Loucy (cell line): Measurements from ENCODE around the gene GIMAP7.

Source experiments
- H2AFZ ChIP-seq: fragments of 200-600 bp; sonication (generic); 2 replicates; pipeline ENCODE4 v1.6.0; 2016; ENCODE audit warnings: antibody characterized with exemption, mild to moderate bottlenecking, low read length, moderate library complexity
- H3F3A ChIP-seq: fragments of 200-600 bp; 2 replicates; pipeline ENCODE4 v1.6.0; 2016; ENCODE audit warnings: antibody characterized with exemption, low read depth, mild to moderate bottlenecking
- H3K27me3 ChIP-seq: fragments of 200-600 bp; sonication (generic); 2 replicates; pipeline ENCODE4 v1.6.1; 2014; ENCODE audit warnings: low read length, mild to moderate bottlenecking; ENCODE audit not compliant: insufficient read depth, poor library complexity, severe bottlenecking
- H3K36me3 ChIP-seq: fragments of 200-600 bp; sonication (generic); 2 replicates; pipeline ENCODE4 v1.6.1; 2016; ENCODE audit warnings: low read length; ENCODE audit not compliant: insufficient read depth
- H3K4me1 ChIP-seq: fragments of 200-600 bp; sonication (generic); 2 replicates; pipeline ENCODE4 v1.5.1; 2014; ENCODE audit warnings: low read length, mild to moderate bottlenecking; ENCODE audit not compliant: insufficient read depth, poor library complexity, severe bottlenecking
- H3K4me2 ChIP-seq: fragments of 200-600 bp; sonication (generic); 2 replicates; pipeline ENCODE4 v1.6.0; 2014; ENCODE audit warnings: antibody characterized with exemption, low read length, low read depth, mild to moderate bottlenecking; ENCODE audit not compliant: poor library complexity, severe bottlenecking
- H3K4me3 ChIP-seq: fragments of 200-600 bp; sonication (generic); 2 replicates; pipeline ENCODE4 v1.5.1; 2014; ENCODE audit warnings: low read length, mild to moderate bottlenecking, mixed read lengths; ENCODE audit not compliant: poor library complexity, severe bottlenecking
- H3K79me2 ChIP-seq: fragments of 200-600 bp; sonication (generic); 2 replicates; pipeline ENCODE4 v1.6.1; 2014; ENCODE audit warnings: low read length; ENCODE audit not compliant: insufficient read depth
- H3K9ac ChIP-seq: fragments of 200-600 bp; sonication (generic); 2 replicates; pipeline ENCODE4 v1.6.0; 2014; ENCODE audit warnings: mild to moderate bottlenecking, low read depth, low read length, moderate library complexity; ENCODE audit not compliant: poor library complexity, severe bottlenecking
- H3K9me2 ChIP-seq: fragments of 200-600 bp; sonication (generic); replicated peaks from 2 replicates; pipeline ENCODE4 v1.6.1; 2016; ENCODE audit warnings: low read depth, low read length, mixed read lengths
- H3K9me3 ChIP-seq: fragments of 200-600 bp; sonication (generic); 2 replicates; pipeline ENCODE4 v1.6.1; 2014; ENCODE audit warnings: mild to moderate bottlenecking, antibody characterized with exemption, low read length, low read depth; ENCODE audit not compliant: insufficient read depth
- H4K20me1 ChIP-seq: fragments of 200-600 bp; sonication (generic); 2 replicates; pipeline ENCODE4 v1.6.0; 2014; ENCODE audit warnings: antibody characterized with exemption, low read length, mild to moderate bottlenecking; ENCODE audit not compliant: insufficient read depth, poor library complexity, severe bottlenecking
- EZH2phosphoT487 ChIP-seq: fragments of 200-600 bp; IDR thresholded peaks from 2 replicates; pipeline ENCODE4 v1.6.1; 2018; ENCODE audit warnings: antibody characterized with exemption, mild to moderate bottlenecking, moderate library complexity, borderline replicate concordance
- TF ChIP-seq, protein P1 (sequence below): fragments of 200-600 bp; sonication (generic); conservative IDR thresholded peaks from 2 replicates; pipeline ENCODE4 v1.5.1; 2014; ENCODE audit warnings: mild to moderate bottlenecking, antibody characterized with exemption, low read length

The GIMAP7 gene

DNA sequence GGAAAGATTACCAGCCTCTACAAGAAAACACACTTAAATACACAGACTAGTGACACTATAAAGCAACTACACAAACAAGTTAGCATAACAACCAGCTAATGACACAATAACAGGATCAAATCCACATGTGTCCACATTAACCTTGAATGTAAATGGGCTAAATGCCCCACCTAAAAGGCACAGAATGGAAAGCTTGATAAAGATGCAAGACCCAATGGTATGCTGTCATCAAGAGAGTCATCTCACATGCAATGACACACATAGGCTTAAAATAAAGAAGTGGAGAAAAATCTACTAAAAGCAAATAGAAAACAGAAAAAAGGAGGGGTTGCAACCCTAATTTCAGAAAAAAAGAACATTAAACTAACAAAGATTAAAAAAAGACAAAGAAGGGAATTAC, 38.5 kb downstream of the GIMAP7 start:
- no peaks in the 10 kb centered on the region for H3K9me2 ChIP-seq
- H2AFZ ChIP-seq = no peak overlapping the region
- peaks cover 16% of the 10 kb centered on the region for H3K4me1 ChIP-seq
- H3K4me2 ChIP-seq = no peak overlapping the region
- peaks cover 45% of the 10 kb centered on the region for H3K9me3 ChIP-seq
- H3K27me3 ChIP-seq = no peaks in the 10 kb centered on the region
- no peaks in the 10 kb centered on the region for H3K79me2 ChIP-seq
- no peak for TF ChIP-seq EZH2phosphoT487
- TF ChIP-seq, protein P1, sequence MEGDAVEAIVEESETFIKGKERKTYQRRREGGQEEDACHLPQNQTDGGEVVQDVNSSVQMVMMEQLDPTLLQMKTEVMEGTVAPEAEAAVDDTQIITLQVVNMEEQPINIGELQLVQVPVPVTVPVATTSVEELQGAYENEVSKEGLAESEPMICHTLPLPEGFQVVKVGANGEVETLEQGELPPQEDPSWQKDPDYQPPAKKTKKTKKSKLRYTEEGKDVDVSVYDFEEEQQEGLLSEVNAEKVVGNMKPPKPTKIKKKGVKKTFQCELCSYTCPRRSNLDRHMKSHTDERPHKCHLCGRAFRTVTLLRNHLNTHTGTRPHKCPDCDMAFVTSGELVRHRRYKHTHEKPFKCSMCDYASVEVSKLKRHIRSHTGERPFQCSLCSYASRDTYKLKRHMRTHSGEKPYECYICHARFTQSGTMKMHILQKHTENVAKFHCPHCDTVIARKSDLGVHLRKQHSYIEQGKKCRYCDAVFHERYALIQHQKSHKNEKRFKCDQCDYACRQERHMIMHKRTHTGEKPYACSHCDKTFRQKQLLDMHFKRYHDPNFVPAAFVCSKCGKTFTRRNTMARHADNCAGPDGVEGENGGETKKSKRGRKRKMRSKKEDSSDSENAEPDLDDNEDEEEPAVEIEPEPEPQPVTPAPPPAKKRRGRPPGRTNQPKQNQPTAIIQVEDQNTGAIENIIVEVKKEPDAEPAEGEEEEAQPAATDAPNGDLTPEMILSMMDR = no peak
- H3K36me3 ChIP-seq = peaks cover 1% of the 10 kb centered on the region; the same call in 1 of the 2 replicates
- no peak overlapping the region for H3K9ac ChIP-seq
- peaks cover 16% of the 10 kb centered on the region for H3F3A ChIP-seq
- no peak overlapping the region for H3K4me3 ChIP-seq
- H4K20me1 ChIP-seq = no peaks in the 10 kb centered on the region

- Histone ChIP-seq H3K9ac (peak overlapping the region; percentile 65), H3K27me3 (no peaks in the 10 kb centered on the region), H3K4me3 (peak overlapping the region; percentile 56), H3K9me3 (peaks cover 52% of the 10 kb centered on the region), H3K36me3 (peaks cover 8% of the 10 kb centered on the region; the same call in 1 of the 2 replicates), H3K79me2 (no peaks in the 10 kb centered on the region), H3K9me2 (no peaks in the 10 kb centered on the region), H3F3A (peaks cover 17% of the 10 kb centered on the region), H3K4me2 (peak overlapping the region; percentile 73), H3K4me1 (peaks cover 16% of the 10 kb centered on the region), H4K20me1 (no peaks in the 10 kb centered on the region), H2AFZ (no peak overlapping the region)
- no peak for TF ChIP-seq EZH2phosphoT487
- TF ChIP-seq, protein P1 = no peak
Observed at GRCh38 chr7:150556521-150557138, 42.0 kb downstream of the GIMAP7 start.

DNA sequence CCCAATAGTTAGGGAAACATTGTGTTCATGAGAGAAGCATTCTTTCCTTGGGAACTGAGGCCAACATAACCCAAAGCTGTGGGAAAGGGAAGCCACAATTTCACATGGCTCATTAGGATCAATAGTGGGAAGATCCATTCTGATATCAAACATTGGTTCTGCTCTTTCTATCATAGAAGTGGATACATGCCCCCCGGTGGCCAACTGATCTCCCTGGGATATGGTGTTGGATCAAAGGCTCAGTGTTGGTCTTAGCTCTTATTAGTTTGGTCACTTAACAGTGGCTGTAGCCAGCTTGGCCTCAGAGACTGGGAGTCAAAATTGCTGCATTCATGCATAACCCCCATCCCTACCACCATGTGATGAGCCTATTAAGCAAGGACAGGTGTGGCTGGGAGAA, 45.8 kb downstream of the GIMAP7 start:
- Histone ChIP-seq H4K20me1 (no peaks in the 10 kb centered on the region), H3K79me2 (no peaks in the 10 kb centered on the region), H3K9me2 (no peaks in the 10 kb centered on the region), H3K4me3 (no peak overlapping the region), H3K4me2 (no peak overlapping the region), H3K9ac (no peak overlapping the region), H3F3A (peaks cover 17% of the 10 kb centered on the region), H2AFZ (no peak overlapping the region), H3K4me1 (peaks cover 24% of the 10 kb centered on the region), H3K9me3 (peaks cover 28% of the 10 kb centered on the region), H3K27me3 (no peaks in the 10 kb centered on the region), H3K36me3 (peaks cover 8% of the 10 kb centered on the region; the same call in 1 of the 2 replicates)
- no peak for TF ChIP-seq EZH2phosphoT487
- TF ChIP-seq, protein P1 = 0 out of 2 replicates have a peak, but pooled peaks have one; percentile 25
